Stimulated activated CD8-positive, alpha-beta memory T cell treated with anti-CD3 and anti-CD28 coated beads, Interleukin-12 subunit alpha, Interleukin-12 subunit beta, amount 100 ng/mL, for 24 hours (primary cell): ENCODE data around the gene DNAH3.
"Not testable (repeated sequence)": the region's sequence is repeated elsewhere in the genome, so short reads cannot be mapped to it uniquely, and the experiment has no call there.

ENCODE experiments used
- DNase-seq: peaks from one replicate; pipeline ENCODE4 v3.0.0-alpha.2; 2020; ENCODE audit errors: extremely low read depth

DNAH3 gene

GRCh38 chr16:20940871-20941635 is 209.6 kb downstream of the DNAH3 start:
- no peak for DNase-seq

GRCh38 chr16:20939611-20940010 is 211.0 kb downstream of the DNAH3 start:
- no peak for DNase-seq

- DNase-seq = no peak
Measured at GRCh38 chr16:20938426-20938825, 212.2 kb downstream of the DNAH3 start.

GRCh38 chr16:20937736-20938135 is 212.9 kb downstream of the DNAH3 start:
- DNase-seq = no peak

- DNase-seq = no peak
Measured at GRCh38 chr16:20933589-20933988, 217.1 kb downstream of the DNAH3 start.

- DNase-seq = no peak
Measured at GRCh38 chr16:20931066-20931600, 219.5 kb downstream of the DNAH3 start.

- no peak for DNase-seq
Measured at GRCh38 chr16:20930365-20930690, 220.3 kb downstream of the DNAH3 start.

GRCh38 chr16:20929676-20930364 is 220.8 kb downstream of the DNAH3 start:
- not testable (repeated sequence) for DNase-seq

- DNase-seq = no peak
Measured at GRCh38 chr16:20928774-20929411, 221.8 kb downstream of the DNAH3 start.

GRCh38 chr16:20925751-20926150 is 224.9 kb downstream of the DNAH3 start:
- DNase-seq = no peak

- no peak for DNase-seq
Measured at GRCh38 chr16:20923876-20924275, 226.8 kb downstream of the DNAH3 start.

- DNase-seq = no peak
Measured at GRCh38 chr16:20920799-20921198, 229.8 kb downstream of the DNAH3 start.

GRCh38 chr16:20920091-20920490 is 230.6 kb downstream of the DNAH3 start:
- DNase-seq = no peak

GRCh38 chr16:20918486-20919239 is 232.0 kb downstream of the DNAH3 start:
- DNase-seq = no peak

- DNase-seq = no peak
Measured at GRCh38 chr16:20916942-20917341, 233.7 kb downstream of the DNAH3 start.

GRCh38 chr16:20916289-20916688 is 234.4 kb downstream of the DNAH3 start:
- DNase-seq = no peak

- DNase-seq = no peak
Measured at GRCh38 chr16:20911361-20911760, 239.3 kb downstream of the DNAH3 start.

GRCh38 chr16:20910781-20911321 is 239.8 kb downstream of the DNAH3 start:
- no peak for DNase-seq

- no peak for DNase-seq
Measured at GRCh38 chr16:20906341-20907255, 244.0 kb downstream of the DNAH3 start.

- no peak for DNase-seq
Measured at GRCh38 chr16:20905576-20905975, 245.1 kb downstream of the DNAH3 start.
